IPS-18c (cell line): ENCODE measurements around the gene GGT7.
"Not testable (repeated sequence)": the region's sequence is repeated elsewhere in the genome, so short reads cannot be mapped to it uniquely, and the experiment has no call there.

ENCODE experiments used
- H3K4me3 ChIP-seq: 2 replicates; pipeline ENCODE4 v1.7.0; 2013; ENCODE audit warnings: low read depth, mild to moderate bottlenecking, low read length, moderate library complexity; ENCODE audit not compliant: insufficient read depth
- H3K9me3 ChIP-seq: one replicate; pipeline ENCODE4 v1.6.1; 2013; ENCODE audit warnings: mild to moderate bottlenecking, low read length, moderate library complexity; ENCODE audit not compliant: control insufficient read depth, insufficient read depth

Gene GGT7

GRCh38 chr20:34820805-34821578, 51.7 kb downstream of the GGT7 start:
- H3K9me3 ChIP-seq = peaks cover 3% of the 10 kb centered on the region
- no peak overlapping the region for H3K4me3 ChIP-seq

GRCh38 chr20:34817801-34818200, 54.9 kb downstream of the GGT7 start:
- H3K4me3 ChIP-seq = no peak overlapping the region
- peaks cover 3% of the 10 kb centered on the region for H3K9me3 ChIP-seq

- Histone ChIP-seq H3K4me3 (no peak overlapping the region), H3K9me3 (peaks cover 3% of the 10 kb centered on the region)
Measured at GRCh38 chr20:34817072-34817471, 55.6 kb downstream of the GGT7 start.

- no peaks in the 10 kb centered on the region for H3K9me3 ChIP-seq
- H3K4me3 ChIP-seq = no peak overlapping the region
Measured at GRCh38 chr20:34815636-34816035, 57.0 kb downstream of the GGT7 start.

GRCh38 chr20:34808583-34808982, 64.1 kb downstream of the GGT7 start:
- Histone ChIP-seq H3K4me3 (no peak overlapping the region), H3K9me3 (no peaks in the 10 kb centered on the region)

GRCh38 chr20:34807944-34808465, 64.7 kb downstream of the GGT7 start:
- not testable (repeated sequence) for H3K9me3 ChIP-seq, H3K4me3 ChIP-seq

GRCh38 chr20:34806255-34806654, 66.4 kb downstream of the GGT7 start:
- no peaks in the 10 kb centered on the region for H3K9me3 ChIP-seq
- no peak overlapping the region for H3K4me3 ChIP-seq

- Histone ChIP-seq H3K4me3 (no peak overlapping the region), H3K9me3 (no peaks in the 10 kb centered on the region)
Measured at GRCh38 chr20:34798871-34799270, 73.8 kb downstream of the GGT7 start.

GRCh38 chr20:34798328-34798727, 74.3 kb downstream of the GGT7 start:
- H3K4me3 ChIP-seq = no peak overlapping the region
- H3K9me3 ChIP-seq = no peaks in the 10 kb centered on the region

- H3K9me3 ChIP-seq = no peaks in the 10 kb centered on the region
- H3K4me3 ChIP-seq = no peak overlapping the region
Measured at GRCh38 chr20:34797012-34797995, 75.4 kb downstream of the GGT7 start.
